ENCODE results near the gene MACROH2A1.

Gene MACROH2A1

DNA sequence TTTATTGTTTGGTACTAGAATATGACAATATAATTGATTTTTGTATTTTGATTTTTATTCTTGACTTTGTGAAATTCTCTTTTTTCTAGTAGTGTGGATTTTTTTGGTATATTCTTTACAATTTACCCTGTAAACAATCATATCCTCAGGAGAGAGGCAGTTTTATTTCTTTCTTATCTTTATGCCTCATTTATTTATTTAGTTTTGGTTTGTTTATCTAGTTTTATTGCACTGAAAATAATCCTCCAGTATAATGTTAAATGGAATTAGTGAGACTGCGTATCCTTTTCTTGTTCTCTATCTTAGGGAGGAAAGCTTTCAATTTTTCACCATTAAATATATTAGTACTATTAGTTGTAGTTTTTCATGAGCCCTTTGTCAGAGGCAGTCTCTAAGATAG, 109.4 kb downstream of the MACROH2A1 start:
- no peak for DNase-seq (ENCODE audit: low read depth in 2 of 3, low spot score in 2 of 3)

GRCh38 chr5:135287551-135287950, 111.5 kb downstream of the MACROH2A1 start:
- DNase-seq (ENCODE audit: low read depth in 2 of 3, low spot score in 2 of 3): no peak

Data from activated CD8-positive, alpha-beta memory T cell treated with anti-CD3 and anti-CD28 coated beads for 48 hours (primary cell).